GM18505 (cell line): Measurements from ENCODE around the gene GJC1.

Experiments used
- ATAC-seq: cut with Tn5 transposase; IDR thresholded peaks from one replicate; pipeline ENCODE4 v1.9.1; 2021; ENCODE audit not compliant: unreplicated experiment
- POLR2A ChIP-seq: IDR thresholded peaks from 4 replicates; pipeline ENCODE4 v1.6.1; 2011; ENCODE audit warnings: borderline replicate concordance; ENCODE audit not compliant: insufficient read depth, insufficient read length; ENCODE audit errors: extremely low read depth

The GJC1 gene

DNA sequence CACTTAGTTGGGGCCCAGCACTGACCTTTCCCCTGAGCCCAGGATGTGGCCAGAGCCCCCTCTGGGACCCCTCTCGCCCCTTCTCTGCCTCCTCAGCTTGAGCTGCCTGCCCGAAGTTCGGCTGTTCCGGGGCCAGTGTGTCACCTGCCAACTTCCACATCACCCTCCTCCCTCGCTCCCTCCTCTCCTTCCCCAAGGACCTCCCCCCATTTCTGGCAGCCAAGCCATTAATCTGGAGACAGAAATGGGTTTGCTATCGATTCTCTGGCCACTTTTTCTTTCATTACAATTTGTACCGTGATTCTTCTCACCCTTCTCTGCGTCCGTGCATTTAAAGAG is 80.1 kb downstream of the GJC1 start:
- no peak for ATAC-seq
- TF ChIP-seq POLR2A, result no peak

GRCh38 chr17:44749076-44749979 is 80.8 kb downstream of the GJC1 start:
- TF ChIP-seq POLR2A, result no peak
- ATAC-seq, result no peak
